Esophagus squamous epithelium (tissue), 5 donors: Measurements from ENCODE around the gene RTEL1. TPM values are rescaled to one million over a fixed set of nuclear protein-coding genes. Genes with fewer than 3 reads are reported as not detected.
A peak's percentile ranks its signal among the peaks of the same experiment; 100 is the strongest.
"Not testable (repeated sequence)": the region's sequence is repeated elsewhere in the genome, so short reads cannot be mapped to it uniquely, and the experiment has no call there.

ENCODE experiments used
- DNase-seq: peaks from one replicate; lab custom pipeline; 2025; lab: John Stamatoyannopoulos, UW
- H3K27ac ChIP-seq, 4 donors: fragments of 200-600 bp; sonication (generic); one replicate each; pipeline ENCODE4 v1.5.1; 2016 to 2019; ENCODE audit warnings: mild to moderate bottlenecking in 1 of 4
- H3K27me3 ChIP-seq, 4 donors: fragments of 200-600 bp; sonication (generic); 1 replicate in 3 of 4; 2 replicates in 1 of 4; pipeline versions ENCODE4 v1.5.1 to v1.6.0; 2017 to 2021; ENCODE audit warnings: antibody characterized with exemption in 1 of 4
- H3K36me3 ChIP-seq, 3 donors: fragments of 200-600 bp; sonication (generic); one replicate each; pipeline ENCODE4 v1.5.1; 2016 to 2019
- H3K4me1 ChIP-seq, 3 donors: fragments of 200-600 bp; sonication (generic); one replicate each; pipeline ENCODE4 v1.5.1; 2017 to 2019
- H3K4me3 ChIP-seq, 4 donors: fragments of 200-600 bp; sonication (generic); 1 replicate in 3 of 4; 2 replicates in 1 of 4; pipeline ENCODE4 v1.5.1; 2016 to 2019; ENCODE audit warnings: mild to moderate bottlenecking in 2 of 4, moderate library complexity in 1 of 4
- H3K9me3 ChIP-seq, 3 donors: fragments of 200-600 bp; sonication (generic); one replicate each; pipeline ENCODE4 v1.5.1; 2016 to 2019
- POLR2A ChIP-seq, 4 donors: fragments of 450-650 bp; IDR thresholded peaks; one replicate each; pipeline ENCODE4 v1.6.1; 2017; ENCODE audit warnings: antibody characterized with exemption in 4 of 4, mild to moderate bottlenecking in 4 of 4, moderate library complexity in 3 of 4
- WGBS, 2 donors: methylation state at CpG; one replicate each; pipeline ENCODE4 v1.1.5; 2018; 5-methylcytosine and 5-hydroxymethylcytosine counted together
- intact Hi-C: fragments of 100-400 bp; cut with DNase I; formaldehyde crosslinking; loops from one replicate; pipeline ENCODE4 v1.15.0; 2022
- total RNA-seq, 4 donors: library from RNA; depleted of rRNA; stranded (reverse); fragments of >200 nt; gene quantifications; one replicate each; pipeline ENCODE4 v1.1.0, GENCODE V29; 2016
- TF ChIP-seq, protein P1 (sequence below), 6 experiments: fragments of 450-650 bp in 4 of 6; fragments of 200-600 bp in 2 of 6; sonication (generic) in 2 of 6; IDR thresholded peaks; one replicate each; pipeline ENCODE4 v1.5.1; 2016 to 2019; ENCODE audit warnings: antibody characterized with exemption in 6 of 6, mild to moderate bottlenecking in 4 of 6, moderate library complexity in 4 of 6
- donor health status: DM: yes; HTN: yes; CAD: no.

The RTEL1 gene
- total RNA-seq, 4 donors from 2014 or later: 6.4 to 22.7 (median 12.8) TPM

DNA sequence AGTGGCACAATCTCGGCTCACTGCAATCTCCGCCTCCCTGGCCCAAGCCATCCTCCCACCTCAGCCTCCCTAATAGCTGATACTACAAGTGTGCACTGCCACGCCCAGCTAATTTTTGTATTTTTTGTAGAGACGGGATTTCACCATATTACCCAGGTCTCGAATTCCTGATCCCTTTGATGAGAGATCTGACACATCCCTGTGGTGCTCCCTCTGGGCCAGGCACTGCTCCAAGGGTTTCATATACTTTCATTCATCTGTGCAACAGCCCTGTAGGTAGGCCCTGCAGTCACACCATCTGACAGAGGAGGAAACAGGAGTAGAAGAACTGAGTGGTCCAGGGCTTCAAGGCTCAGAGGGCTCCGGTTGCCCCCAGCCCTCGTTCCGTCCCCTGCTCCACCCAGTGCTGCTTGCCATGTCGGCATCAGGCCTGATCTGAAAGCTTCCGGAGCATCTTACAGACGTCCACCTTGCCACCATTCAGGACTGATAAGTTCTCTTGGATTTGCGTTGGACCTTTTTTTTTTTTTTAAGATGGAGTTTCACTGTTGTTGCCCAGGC lies 53.1 kb downstream of the RTEL1 start:
- no peaks in the 10 kb centered on the region for H3K27me3 ChIP-seq
- no peak for DNase-seq
- H3K9me3 ChIP-seq: peaks cover 0 to 14% (median 7%) of the 10 kb centered on the region in 3 donors
- intact Hi-C loops: no loop called here
- H3K36me3 ChIP-seq: peaks cover 0 to 76% (median 12%) of the 10 kb centered on the region in 3 donors
- peaks cover 20 to 36% (median 21%) of the 10 kb centered on the region in 3 donors for H3K4me1 ChIP-seq
- H3K4me3 ChIP-seq: no peak overlapping the region
- no peak overlapping the region for H3K27ac ChIP-seq
- 78 to 79% methylated on average over 12 of the region's 12 CpGs for WGBS, 2 donors
- no peak for TF ChIP-seq POLR2A (IDR thresholded peaks at IDR 0.05)
- TF ChIP-seq, protein P1, sequence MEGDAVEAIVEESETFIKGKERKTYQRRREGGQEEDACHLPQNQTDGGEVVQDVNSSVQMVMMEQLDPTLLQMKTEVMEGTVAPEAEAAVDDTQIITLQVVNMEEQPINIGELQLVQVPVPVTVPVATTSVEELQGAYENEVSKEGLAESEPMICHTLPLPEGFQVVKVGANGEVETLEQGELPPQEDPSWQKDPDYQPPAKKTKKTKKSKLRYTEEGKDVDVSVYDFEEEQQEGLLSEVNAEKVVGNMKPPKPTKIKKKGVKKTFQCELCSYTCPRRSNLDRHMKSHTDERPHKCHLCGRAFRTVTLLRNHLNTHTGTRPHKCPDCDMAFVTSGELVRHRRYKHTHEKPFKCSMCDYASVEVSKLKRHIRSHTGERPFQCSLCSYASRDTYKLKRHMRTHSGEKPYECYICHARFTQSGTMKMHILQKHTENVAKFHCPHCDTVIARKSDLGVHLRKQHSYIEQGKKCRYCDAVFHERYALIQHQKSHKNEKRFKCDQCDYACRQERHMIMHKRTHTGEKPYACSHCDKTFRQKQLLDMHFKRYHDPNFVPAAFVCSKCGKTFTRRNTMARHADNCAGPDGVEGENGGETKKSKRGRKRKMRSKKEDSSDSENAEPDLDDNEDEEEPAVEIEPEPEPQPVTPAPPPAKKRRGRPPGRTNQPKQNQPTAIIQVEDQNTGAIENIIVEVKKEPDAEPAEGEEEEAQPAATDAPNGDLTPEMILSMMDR (IDR thresholded peaks at IDR 0.05): no peak

DNA sequence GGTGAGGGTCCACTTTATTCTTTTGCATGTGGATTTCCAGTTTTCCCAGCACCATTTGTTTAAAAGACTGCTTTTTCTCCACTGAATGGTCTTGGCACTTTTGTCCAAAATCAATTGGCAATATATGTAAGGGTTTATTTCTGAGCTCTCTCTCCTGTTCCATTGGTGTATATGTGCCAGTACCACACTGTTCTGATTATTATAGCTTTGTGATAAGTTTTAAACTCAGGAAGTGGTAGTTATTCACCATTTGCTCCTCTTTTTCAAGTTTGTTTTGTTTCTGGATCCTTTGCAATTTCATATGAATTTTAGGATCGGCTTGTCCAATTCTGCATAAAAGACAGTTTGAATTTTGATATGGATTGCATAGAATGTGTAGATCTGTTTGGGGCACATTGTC lies 54.1 kb downstream of the RTEL1 start:
- intact Hi-C loops: no loop called here
- no peaks in the 10 kb centered on the region for H3K27me3 ChIP-seq
- H3K9me3 ChIP-seq: peaks cover 0 to 14% (median 7%) of the 10 kb centered on the region in 3 donors
- peaks cover 10 to 25% (median 14%) of the 10 kb centered on the region in 3 donors for H3K4me1 ChIP-seq
- no peak overlapping the region for H3K4me3 ChIP-seq
- WGBS, 2 donors: 92 to 100% methylated on average over 1 of the region's 1 CpG
- DNase-seq: no peak
- H3K27ac ChIP-seq: no peak overlapping the region
- H3K36me3 ChIP-seq: peaks cover 0 to 82% (median 9%) of the 10 kb centered on the region in 3 donors
- TF ChIP-seq POLR2A (IDR thresholded peaks at IDR 0.05): no peak
- TF ChIP-seq, protein P1 (IDR thresholded peaks at IDR 0.05): no peak

- no peak for DNase-seq
- peaks cover 0 to 7% (median 0%) of the 10 kb centered on the region in 3 donors for H3K4me1 ChIP-seq
- no peak overlapping the region for H3K27ac ChIP-seq
- intact Hi-C loops: no loop called here
- H3K4me3 ChIP-seq: no peak overlapping the region
- H3K27me3 ChIP-seq: no peaks in the 10 kb centered on the region
- peaks cover 0 to 99% (median 16%) of the 10 kb centered on the region in 3 donors for H3K36me3 ChIP-seq
- H3K9me3 ChIP-seq: peaks cover 0 to 29% (median 19%) of the 10 kb centered on the region in 3 donors
- WGBS, 2 donors: 95 to 96% methylated on average over 5 of the region's 5 CpGs
- TF ChIP-seq POLR2A (IDR thresholded peaks at IDR 0.05): no peak
- TF ChIP-seq, protein P1 (IDR thresholded peaks at IDR 0.05): no peak
These were observed 56.7 kb downstream of the RTEL1 start for GRCh38 chr20:63714858-63715257.

DNA sequence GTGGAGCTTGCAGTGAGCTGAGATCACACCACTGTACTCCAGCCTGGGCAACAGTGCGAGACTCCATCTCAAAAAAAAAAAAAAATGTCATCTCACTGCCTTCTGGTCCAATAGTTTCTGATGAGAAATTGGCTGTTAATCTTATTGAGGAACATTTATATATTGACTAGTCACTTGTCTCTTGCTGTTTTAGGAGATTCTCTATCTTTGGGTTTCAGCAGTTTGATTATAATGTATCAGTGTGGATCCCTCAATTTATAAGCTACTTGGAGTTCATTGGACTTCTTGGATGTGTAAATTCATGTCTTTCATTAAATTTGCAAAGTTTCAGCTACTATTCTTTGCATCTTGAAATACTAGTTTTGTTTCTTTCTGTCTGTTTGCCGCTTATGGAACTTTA lies 60.9 kb downstream of the RTEL1 start:
- Histone ChIP-seq H3K4me3 (no peak overlapping the region), H3K27me3 (no peaks in the 10 kb centered on the region), H3K27ac (no peak overlapping the region), H3K9me3 (peaks cover 0 to 29% (median 19%) of the 10 kb centered on the region in 3 donors), H3K4me1 (no peaks in the 10 kb centered on the region), H3K36me3 (peaks cover 0 to 96% (median 20%) of the 10 kb centered on the region in 3 donors)
- no peak for TF ChIP-seq POLR2A (IDR thresholded peaks at IDR 0.05)
- TF ChIP-seq, protein P1 (IDR thresholded peaks at IDR 0.05): no peak
- no peak for DNase-seq
- intact Hi-C loops: no loop called here
- 98 to 100% methylated on average over 2 of the region's 2 CpGs for WGBS, 2 donors

DNA sequence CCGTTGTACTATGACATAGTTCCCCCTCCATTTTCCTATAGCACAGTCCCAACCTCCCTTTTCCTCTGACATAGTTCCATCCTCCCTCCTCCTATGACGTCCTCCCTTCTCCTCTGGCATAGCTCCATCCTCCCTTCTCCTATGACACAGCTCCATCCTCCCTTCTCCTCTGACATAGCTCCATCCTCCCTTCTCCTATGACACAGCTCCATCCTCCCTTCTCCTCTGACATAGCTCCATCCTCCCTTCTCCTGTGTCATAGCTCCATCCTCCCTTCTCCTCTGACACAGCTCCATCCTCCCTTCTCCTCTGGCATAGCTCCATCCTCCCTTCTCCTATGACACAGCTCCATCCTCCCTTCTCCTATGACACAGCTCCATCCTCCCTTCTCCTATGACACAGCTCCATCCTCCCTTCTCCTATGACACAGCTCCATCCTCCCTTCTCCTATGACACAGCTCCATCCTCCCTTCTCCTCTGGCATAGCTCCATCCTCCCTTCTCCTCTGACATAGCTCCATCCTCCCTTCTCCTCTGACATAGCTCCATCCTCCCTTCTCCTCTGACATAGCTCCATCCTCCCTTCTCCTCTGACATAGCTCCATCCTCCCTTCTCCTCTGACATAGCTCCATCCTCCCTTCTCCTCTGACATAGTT lies 65.0 kb downstream of the RTEL1 start:
- Histone ChIP-seq H3K36me3 (peaks cover 0 to 86% (median 7%) of the 10 kb centered on the region in 3 donors), H3K9me3 (peaks cover 0 to 34% (median 28%) of the 10 kb centered on the region in 3 donors)
- 68 to 84% methylated on average over 2 of the region's 2 CpGs for whole genome bisulfite sequencing, 2 donors
- DNase-seq, H3K27ac ChIP-seq, intact Hi-C loops, H3K27me3 ChIP-seq, H3K4me3 ChIP-seq, H3K4me1 ChIP-seq: not testable (repeated sequence)

- H3K9me3 ChIP-seq, H3K27me3 ChIP-seq, H3K4me3 ChIP-seq, intact Hi-C loops, DNase-seq: not testable (repeated sequence)
- Histone ChIP-seq H3K4me1 (peaks cover 0 to 17% (median 5%) of the 10 kb centered on the region in 3 donors), H3K27ac (peak overlapping the region in 1 of 4 donors; percentile 18), H3K36me3 (peaks cover 0 to 61% (median 13%) of the 10 kb centered on the region in 3 donors)
- WGBS, 2 donors: 80 to 88% methylated on average over 8 to 18 of the region's 18 CpGs
These were observed 72.1 kb downstream of the RTEL1 start for GRCh38 chr20:63730189-63730733.
